Esophagus muscularis mucosa (tissue), 4 donors: ENCODE results near the gene NDUFS8. TPM values are rescaled to one million over a fixed set of nuclear protein-coding genes. Genes with fewer than 3 reads are reported as not detected.

Experiments
- DNase-seq: peaks from one replicate; pipeline ENCODE4 v3.0.0-alpha.2; 2017; ENCODE audit errors: extremely low spot score
- H3K27ac ChIP-seq, 4 donors: fragments of 200-600 bp; sonication (generic); replicated peaks in 1 of 4; 1 replicate in 3 of 4; 2 replicates in 1 of 4; pipeline ENCODE4 v1.5.1; 2016 to 2019; ENCODE audit warnings: mild to moderate bottlenecking in 1 of 4
- H3K27me3 ChIP-seq, 4 donors: fragments of 200-600 bp; sonication (generic); one replicate each; pipeline versions ENCODE4 v1.5.1 to v1.6.0; 2016 to 2019
- H3K36me3 ChIP-seq, 4 donors: fragments of 200-600 bp; sonication (generic); one replicate each; pipeline ENCODE4 v1.5.1; 2016 to 2019
- H3K4me1 ChIP-seq, 4 donors: fragments of 200-600 bp; sonication (generic); one replicate each; pipeline ENCODE4 v1.5.1; 2016 to 2019
- H3K4me3 ChIP-seq, 4 donors: fragments of 200-600 bp; sonication (generic); 1 replicate in 2 of 4; 2 replicates in 2 of 4; pipeline ENCODE4 v1.5.1; 2016 to 2019; ENCODE audit warnings: mild to moderate bottlenecking in 4 of 4, moderate library complexity in 1 of 4
- H3K9me3 ChIP-seq, 4 donors: fragments of 200-600 bp; sonication (generic); 1 replicate in 3 of 4; 2 replicates in 1 of 4; pipeline ENCODE4 v1.5.1; 2016 to 2019
- CTCF ChIP-seq, 3 experiments: fragments of 200-600 bp in 2 of 3; fragments of 450-650 bp in 1 of 3; sonication (generic) in 2 of 3; IDR thresholded peaks; one replicate each; pipeline ENCODE4 v1.5.1; 2017 to 2019; ENCODE audit warnings: antibody characterized with exemption in 3 of 3, mild to moderate bottlenecking in 2 of 3, moderate library complexity in 1 of 3
- EP300 ChIP-seq: sonication (generic); formaldehyde crosslinking; IDR thresholded peaks from one replicate; pipeline ENCODE4 v1.6.1; 2017; ENCODE audit warnings: antibody characterized with exemption
- POLR2A ChIP-seq: fragments of 450-650 bp; IDR thresholded peaks from one replicate; pipeline ENCODE4 v1.6.1; 2017; ENCODE audit warnings: antibody characterized with exemption, moderate library complexity, mild to moderate bottlenecking, low read depth
- POLR2AphosphoS5 ChIP-seq, 2 donors: sonication (generic); formaldehyde crosslinking; IDR thresholded peaks; one replicate each; pipeline ENCODE4 v1.6.1; 2017; ENCODE audit warnings: antibody characterized with exemption in 2 of 2
- WGBS: methylation state at CpG from one replicate; pipeline ENCODE4 v1.1.5; 2018; 5-methylcytosine and 5-hydroxymethylcytosine counted together
- intact Hi-C: fragments of 100-400 bp; cut with DNase I; formaldehyde crosslinking; loops from one replicate; pipeline ENCODE4 v1.15.1; 2023
- total RNA-seq, 4 donors: library from RNA; depleted of rRNA; stranded (reverse); fragments of >200 nt; gene quantifications; one replicate each; pipeline versions ENCODE4 v1.1.0 to v1.2.1, GENCODE V29; 2016

NDUFS8 gene
- total RNA-seq, 4 donors from 2014 or later = 178 to 271 (median 198) TPM

- H3K4me1 ChIP-seq = peaks cover 14 to 49% (median 45%) of the 10 kb centered on the region in 4 donors
- no peak overlapping the region for H3K4me3 ChIP-seq
- H3K9me3 ChIP-seq = no peaks in the 10 kb centered on the region
- intact Hi-C loops = no loop called here
- no peaks in the 10 kb centered on the region for H3K27me3 ChIP-seq
- TF ChIP-seq POLR2A (no peak), CTCF (IDR thresholded peaks at IDR 0.05) (no peak), EP300 (no peak), POLR2AphosphoS5 (IDR thresholded peaks at IDR 0.05) (no peak)
- WGBS = 83% methylated on average over 19 of the region's 24 CpGs
- H3K27ac ChIP-seq = no peak overlapping the region
- no peak for DNase-seq
- H3K36me3 ChIP-seq = peaks cover 42 to 75% (median 69%) of the 10 kb centered on the region in 4 donors
These were observed 13.8 kb downstream of the NDUFS8 start for GRCh38 chr11:68044145-68044813.

- intact Hi-C loops = no loop called here
- H3K9me3 ChIP-seq = no peaks in the 10 kb centered on the region
- H3K36me3 ChIP-seq = peaks cover 49 to 81% (median 75%) of the 10 kb centered on the region in 4 donors
- H3K27me3 ChIP-seq = no peaks in the 10 kb centered on the region
- 94% methylated on average over 13 of the region's 18 CpGs for WGBS
- no peak for TF ChIP-seq EP300
- no peak for TF ChIP-seq POLR2AphosphoS5 (IDR thresholded peaks at IDR 0.05)
- no peak for TF ChIP-seq CTCF (IDR thresholded peaks at IDR 0.05)
- TF ChIP-seq POLR2A = no peak
- no peak overlapping the region for H3K27ac ChIP-seq
- H3K4me1 ChIP-seq = peaks cover 10 to 43% (median 39%) of the 10 kb centered on the region in 4 donors
- H3K4me3 ChIP-seq = no peak overlapping the region
- no peak for DNase-seq
These were observed 14.4 kb downstream of the NDUFS8 start for GRCh38 chr11:68044898-68045351.

GRCh38 chr11:68047437-68048290 is 17.2 kb downstream of the NDUFS8 start:
- H3K27me3 ChIP-seq = no peaks in the 10 kb centered on the region
- peaks cover 59 to 97% (median 87%) of the 10 kb centered on the region in 4 donors for H3K36me3 ChIP-seq
- DNase-seq = no peak
- TF ChIP-seq CTCF (IDR thresholded peaks at IDR 0.05) (no peak), POLR2A (no peak), EP300 (no peak), POLR2AphosphoS5 (IDR thresholded peaks at IDR 0.05) (no peak)
- H3K4me3 ChIP-seq = no peak overlapping the region
- no peak overlapping the region for H3K27ac ChIP-seq
- H3K9me3 ChIP-seq = no peaks in the 10 kb centered on the region
- intact Hi-C loops = no loop called here
- 90% methylated on average over 28 of the region's 37 CpGs for WGBS
- peaks cover 0 to 23% (median 20%) of the 10 kb centered on the region in 4 donors for H3K4me1 ChIP-seq

- peaks cover 0 to 11% (median 9%) of the 10 kb centered on the region in 4 donors for H3K4me1 ChIP-seq
- H3K27ac ChIP-seq = no peak overlapping the region
- H3K9me3 ChIP-seq = no peaks in the 10 kb centered on the region
- intact Hi-C loops = no loop called here
- peaks cover 49 to 97% (median 83%) of the 10 kb centered on the region in 4 donors for H3K36me3 ChIP-seq
- H3K27me3 ChIP-seq = no peaks in the 10 kb centered on the region
- no peak overlapping the region for H3K4me3 ChIP-seq
- DNase-seq = no peak
- TF ChIP-seq POLR2AphosphoS5 (IDR thresholded peaks at IDR 0.05) = no peak
- TF ChIP-seq POLR2A = no peak
- TF ChIP-seq CTCF (IDR thresholded peaks at IDR 0.05) = no peak
- no peak for TF ChIP-seq EP300
- WGBS = 89% methylated on average over 25 of the region's 35 CpGs
These were observed 18.4 kb downstream of the NDUFS8 start for GRCh38 chr11:68048681-68049508.
